Stimulated activated CD4-positive, alpha-beta T cell treated with anti-CD3 and anti-CD28 coated beads, TNF-alpha, amount 100 ng/mL, for 48 hours (primary cell): Measurements from ENCODE around the gene CCDC12.

Experiments used
- DNase-seq, 3 donors: peaks; one replicate each; pipeline ENCODE4 v3.0.0-alpha.2; 2020; ENCODE audit warnings: low read depth in 3 of 3

CCDC12 gene

DNA sequence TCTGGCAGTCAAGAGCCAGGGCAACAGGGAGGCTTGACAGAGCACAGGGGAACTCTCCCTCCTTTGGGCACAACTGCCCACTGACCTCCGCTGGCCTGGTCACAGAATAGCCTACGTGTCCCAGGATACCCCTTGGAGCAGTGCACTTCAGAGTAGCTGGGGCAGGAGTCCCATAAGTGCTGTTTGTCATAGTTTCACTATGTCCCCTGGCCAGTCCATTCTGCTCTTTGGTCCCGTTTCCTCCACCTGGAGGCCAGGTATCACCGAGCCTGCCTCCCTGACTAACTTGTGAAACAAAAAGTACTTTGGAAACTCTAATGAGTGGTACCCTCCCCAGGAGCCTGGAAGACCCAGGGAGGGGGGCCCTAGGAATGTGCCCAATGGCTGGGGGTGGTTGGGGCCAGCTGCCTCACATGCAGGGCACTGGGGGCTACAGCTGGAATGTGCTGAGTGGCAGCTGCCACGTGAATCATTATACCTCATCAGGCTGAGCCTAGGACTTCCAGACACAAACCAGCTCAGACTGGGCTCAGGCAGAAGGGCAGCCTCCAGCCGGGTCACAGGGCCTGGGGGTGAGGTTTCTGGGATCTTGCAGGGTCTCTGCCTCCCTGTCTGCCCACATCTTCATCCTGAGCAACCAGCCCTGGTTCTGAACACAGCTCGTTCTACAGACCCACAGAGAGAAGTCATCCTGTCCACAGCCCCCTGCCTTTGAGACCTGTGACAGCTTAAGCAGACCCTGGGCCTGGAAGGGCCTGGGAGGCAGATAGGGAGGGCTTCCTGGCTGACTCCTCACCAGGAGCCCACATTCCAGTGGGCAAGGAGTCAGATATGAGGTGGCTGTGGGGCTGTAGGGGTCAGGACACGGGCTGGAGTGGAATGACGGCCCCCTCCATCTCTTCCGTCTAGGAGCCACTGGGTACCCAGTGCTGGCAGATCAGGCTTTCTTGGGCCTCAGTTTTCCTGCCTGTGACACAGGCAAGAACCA is 99.9 kb downstream of the CCDC12 start:
- DNase-seq, result no peak

GRCh38 chr3:46875560-46875959 is 101.0 kb downstream of the CCDC12 start:
- no peak for DNase-seq

DNA sequence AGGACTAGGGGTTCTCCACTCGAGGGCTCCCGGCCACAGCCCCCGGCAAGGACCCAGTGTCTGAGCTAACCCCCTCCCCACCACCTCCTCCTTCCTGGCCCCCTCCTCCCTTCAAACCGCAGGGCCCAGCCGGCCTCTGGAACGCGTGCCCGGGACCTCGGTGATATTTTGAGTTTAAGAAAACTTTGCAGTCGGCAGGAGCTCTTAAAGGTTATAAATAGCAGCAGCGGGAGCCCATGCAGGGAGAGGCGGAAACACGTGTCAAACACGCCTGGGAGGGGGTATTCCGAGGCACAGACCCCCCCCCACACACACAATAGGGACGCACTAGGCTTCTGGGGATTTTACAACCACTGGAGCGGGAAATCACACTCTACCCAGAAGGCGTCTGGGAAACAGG is 102.1 kb downstream of the CCDC12 start:
- no peak for DNase-seq

DNA sequence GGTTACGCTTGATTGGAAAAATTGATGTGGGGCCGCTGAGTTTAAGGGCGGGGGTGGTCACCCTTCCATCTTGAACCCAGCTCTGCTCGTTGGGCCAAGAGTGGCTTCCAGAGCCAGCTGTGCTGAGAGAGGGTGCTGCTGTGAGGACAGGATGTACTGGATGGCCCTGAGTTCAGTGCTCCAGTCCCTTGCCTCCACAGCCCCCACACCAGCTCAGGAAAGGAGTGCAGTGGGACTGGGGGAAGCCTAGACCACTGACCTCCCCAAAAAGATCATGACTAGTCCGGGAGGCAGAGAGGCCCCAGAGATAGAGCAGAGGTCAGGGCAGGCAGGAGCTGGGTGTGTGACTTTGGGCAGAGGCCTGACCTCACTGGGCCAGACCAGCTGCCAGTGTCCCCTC is 103.0 kb downstream of the CCDC12 start:
- no peak for DNase-seq
